ENCODE data around the gene RALB.

RALB gene

GRCh38 chr2:120243875-120244553 lies 8.6 kb upstream of the RALB start:
- no peak for TF ChIP-seq CTCF (IDR thresholded peaks at IDR 0.05; ENCODE audit: borderline replicate concordance, insufficient read depth, low read depth, low read length)
- H3K4me3 ChIP-seq (ENCODE audit: low read depth, low read length): no peak overlapping the region

GRCh38 chr2:120244656-120245519 lies 7.8 kb upstream of the RALB start:
- H3K4me3 ChIP-seq (ENCODE audit: low read depth, low read length): no peak overlapping the region
- no peak for TF ChIP-seq CTCF (IDR thresholded peaks at IDR 0.05; ENCODE audit: borderline replicate concordance, insufficient read depth, low read depth, low read length)

GRCh38 chr2:120245520-120246332 lies 6.9 kb upstream of the RALB start:
- no peak overlapping the region for H3K4me3 ChIP-seq (ENCODE audit: low read depth, low read length)
- no peak for TF ChIP-seq CTCF (IDR thresholded peaks at IDR 0.05; ENCODE audit: borderline replicate concordance, insufficient read depth, low read depth, low read length)

GRCh38 chr2:120246546-120247300 lies 5.9 kb upstream of the RALB start:
- H3K4me3 ChIP-seq (ENCODE audit: low read depth, low read length): no peak overlapping the region
- no peak for TF ChIP-seq CTCF (IDR thresholded peaks at IDR 0.05; ENCODE audit: borderline replicate concordance, insufficient read depth, low read depth, low read length)

- no peak overlapping the region for H3K4me3 ChIP-seq (ENCODE audit: low read depth, low read length)
- no peak for TF ChIP-seq CTCF (IDR thresholded peaks at IDR 0.05; ENCODE audit: borderline replicate concordance, insufficient read depth, low read depth, low read length)
Observed at GRCh38 chr2:120247851-120248250, 4.8 kb upstream of the RALB start.

- H3K4me3 ChIP-seq (ENCODE audit: low read depth, low read length): no peak overlapping the region
- no peak for TF ChIP-seq CTCF (IDR thresholded peaks at IDR 0.05; ENCODE audit: borderline replicate concordance, insufficient read depth, low read depth, low read length)
Observed at GRCh38 chr2:120250640-120251039, 2.0 kb upstream of the RALB start.

Measured in GM12875 (cell line).